LNCaP clone FGC (cell line): ENCODE measurements around the gene SCGB3A1.

Experiments used
- DNase-seq: peaks from one replicate; pipeline ENCODE4 v3.0.0-alpha.2; 2011; ENCODE audit warnings: low read depth
- H3K4me3 ChIP-seq: 2 replicates; pipeline ENCODE4 v1.5.1; 2011; ENCODE audit warnings: mild to moderate bottlenecking, low read depth, low read length, control low read depth
- CTCF ChIP-seq: IDR thresholded peaks from 2 replicates; pipeline ENCODE4 v1.5.1; 2012; ENCODE audit warnings: mild to moderate bottlenecking; ENCODE audit not compliant: control insufficient read depth, insufficient read depth; ENCODE audit errors: extremely low read depth

Gene SCGB3A1

GRCh38 chr5:180591311-180591887 is at the start of gene SCGB3A1:
SCGB3A1 (minus strand) TSS chr5:180591499; CDS start chr5:180591462, 37 bp downstream.
- H3K4me3 ChIP-seq: no peak within 1 kb of the TSS
- no peak for TF ChIP-seq CTCF
- DNase-seq: no peak

GRCh38 chr5:180640611-180640860 is 49.2 kb upstream of the SCGB3A1 start:
- no peak for TF ChIP-seq CTCF
- no peak overlapping the region for H3K4me3 ChIP-seq
- DNase-seq: no peak

- H3K4me3 ChIP-seq: no peak overlapping the region
- no peak for DNase-seq
- no peak for TF ChIP-seq CTCF
These were observed 48.7 kb upstream of the SCGB3A1 start for GRCh38 chr5:180639741-180640610.

GRCh38 chr5:180639287-180639686 is 48.0 kb upstream of the SCGB3A1 start:
- no peak for TF ChIP-seq CTCF
- no peak for DNase-seq
- H3K4me3 ChIP-seq: no peak overlapping the region

- H3K4me3 ChIP-seq: no peak overlapping the region
- no peak for TF ChIP-seq CTCF
- no peak for DNase-seq
These were observed 46.8 kb upstream of the SCGB3A1 start for GRCh38 chr5:180637962-180638680.

GRCh38 chr5:180636403-180637075 is 45.2 kb upstream of the SCGB3A1 start:
- DNase-seq: no peak
- no peak overlapping the region for H3K4me3 ChIP-seq
- no peak for TF ChIP-seq CTCF
